Upper lobe of right lung (tissue), 1 donor: ENCODE measurements around the gene MEIOSIN. TPM values are rescaled to one million over a fixed set of nuclear protein-coding genes. Genes with fewer than 3 reads are reported as not detected.

Experiments
- ATAC-seq: fragments of 200-7000 bp; cut with Tn5 transposase; one replicate; pipeline ENCODE4 v1.9.1; 2020; ENCODE audit warnings: mild to moderate bottlenecking, moderate library complexity
- DNase-seq: peaks from one replicate; pipeline ENCODE4 v3.0.0-alpha.2; 2020
- H3K27ac ChIP-seq: fragments of 200-600 bp; one replicate; pipeline ENCODE4 v1.8.0; 2022
- H3K27me3 ChIP-seq: fragments of 200-600 bp; one replicate; pipeline ENCODE4 v1.8.0; 2022; ENCODE audit warnings: mild to moderate bottlenecking
- H3K36me3 ChIP-seq: fragments of 200-600 bp; one replicate; pipeline ENCODE4 v1.8.0; 2022
- H3K4me1 ChIP-seq: fragments of 200-600 bp; one replicate; pipeline ENCODE4 v1.8.0; 2022
- H3K4me3 ChIP-seq: fragments of 200-600 bp; one replicate; pipeline ENCODE4 v1.8.0; 2022; ENCODE audit warnings: mild to moderate bottlenecking
- H3K9me3 ChIP-seq: fragments of 200-600 bp; one replicate; pipeline ENCODE4 v1.8.0; 2022
- CTCF ChIP-seq: fragments of 200-600 bp; IDR thresholded peaks from one replicate; pipeline ENCODE4 v1.8.0; 2022; ENCODE audit warnings: antibody characterized with exemption
- intact Hi-C: fragments of 100-400 bp; cut with DNase I; formaldehyde crosslinking; loops from one replicate; pipeline ENCODE4 v1.11.0; 2022
- total RNA-seq: library from RNA; stranded (reverse); fragmentation: NEBNext Ultra II Directional; extraction: Animal tissue kit (Norgen Biotek cat#: 25700); gene quantifications from one replicate; pipeline ENCODE4 v1.2.1, GENCODE V29; 2021
- donor health status: DM: no; HTN: yes; CAD: no; lungs with severe emphysema.

Gene MEIOSIN
- total RNA-seq, 1 donor from 2014 or later: not detected

DNA sequence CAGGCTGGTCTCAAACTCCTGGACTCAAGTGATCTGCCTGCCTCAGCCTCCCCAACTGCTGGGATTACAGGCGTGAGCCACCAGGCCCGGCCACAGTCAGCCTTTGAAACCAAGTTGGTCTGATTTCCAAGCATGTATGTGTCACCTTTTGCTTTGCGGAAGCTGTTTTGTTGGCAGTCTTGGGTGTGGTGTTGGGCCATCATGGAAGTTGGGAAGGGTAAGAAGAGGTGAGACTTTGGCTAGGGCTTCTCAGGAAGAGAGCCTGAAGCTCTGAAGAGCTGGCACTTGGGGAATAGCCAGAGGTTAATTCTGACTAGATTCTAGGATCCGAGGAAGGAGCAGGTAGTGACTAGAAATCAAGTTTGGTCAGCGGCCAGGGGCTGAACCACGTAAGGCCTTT is 79.1 kb downstream of the MEIOSIN start:
- DNase-seq: no peak
- Histone ChIP-seq H3K4me3 (no peak overlapping the region), H3K27ac (no peak overlapping the region), H3K27me3 (no peaks in the 10 kb centered on the region), H3K36me3 (no peaks in the 10 kb centered on the region), H3K9me3 (no peaks in the 10 kb centered on the region), H3K4me1 (peaks cover 3% of the 10 kb centered on the region)
- TF ChIP-seq CTCF: no peak
- ATAC-seq: no peak
- intact Hi-C loops: no loop called here

Other genes starting within 250 kb of the MEIOSIN start
- 13.3 TPM for gene RTN2, start 236.4 kb upstream of the MEIOSIN start, total RNA-seq
- 0.67 TPM for gene PPM1N, start 235.0 kb upstream of the MEIOSIN start, total RNA-seq
- 155 TPM for gene VASP, start 226.0 kb upstream of the MEIOSIN start, total RNA-seq
- gene OPA3, start 148.6 kb upstream of the MEIOSIN start, total RNA-seq: 13.0 TPM
- gene GPR4, start 131.2 kb upstream of the MEIOSIN start, total RNA-seq: 18.5 TPM
- gene EML2, start 94.0 kb upstream of the MEIOSIN start, total RNA-seq: 54.4 TPM
- gene GIPR, start 65.2 kb upstream of the MEIOSIN start, total RNA-seq: 4.8 TPM
- gene SNRPD2, start 41.5 kb upstream of the MEIOSIN start, total RNA-seq: 188 TPM
- gene QPCTL, start 40.8 kb upstream of the MEIOSIN start, total RNA-seq: 7.0 TPM
- gene FBXO46, start 2.5 kb upstream of the MEIOSIN start, total RNA-seq: 16.5 TPM
- gene SIX5, start 35.8 kb downstream of the MEIOSIN start, total RNA-seq: 15.5 TPM
- 50.1 TPM for gene DMPK, start 49.1 kb downstream of the MEIOSIN start, total RNA-seq
- gene DMWD, start 59.4 kb downstream of the MEIOSIN start, total RNA-seq: 58.7 TPM
- gene RSPH6A, start 81.9 kb downstream of the MEIOSIN start, total RNA-seq: 0.38 TPM
- gene SYMPK, start 129.7 kb downstream of the MEIOSIN start, total RNA-seq: 70.6 TPM
- 1.6 TPM for gene FOXA3, start 130.9 kb downstream of the MEIOSIN start, total RNA-seq
- 25.0 TPM for gene IRF2BP1, start 152.7 kb downstream of the MEIOSIN start, total RNA-seq
- gene MYPOP, start 169.2 kb downstream of the MEIOSIN start, total RNA-seq: 7.9 TPM
- not detected for gene NANOS2, start 181.3 kb downstream of the MEIOSIN start, total RNA-seq
- 21.2 TPM for gene NOVA2, start 240.4 kb downstream of the MEIOSIN start, total RNA-seq